Liver (tissue), 2 donors: ENCODE results near the gene GSG1.

Source experiments
- EGR1 ChIP-seq, 2 donors: IDR thresholded peaks; 2 replicates each; pipeline ENCODE4 v1.6.1; 2016 to 2018; ENCODE audit warnings: antibody characterized with exemption in 2 of 2, low read depth in 2 of 2
- FOXA1 ChIP-seq: IDR thresholded peaks from 2 replicates; pipeline ENCODE4 v1.6.1; 2016; ENCODE audit warnings: antibody characterized with exemption
- donor health status: healthy.

DNA sequence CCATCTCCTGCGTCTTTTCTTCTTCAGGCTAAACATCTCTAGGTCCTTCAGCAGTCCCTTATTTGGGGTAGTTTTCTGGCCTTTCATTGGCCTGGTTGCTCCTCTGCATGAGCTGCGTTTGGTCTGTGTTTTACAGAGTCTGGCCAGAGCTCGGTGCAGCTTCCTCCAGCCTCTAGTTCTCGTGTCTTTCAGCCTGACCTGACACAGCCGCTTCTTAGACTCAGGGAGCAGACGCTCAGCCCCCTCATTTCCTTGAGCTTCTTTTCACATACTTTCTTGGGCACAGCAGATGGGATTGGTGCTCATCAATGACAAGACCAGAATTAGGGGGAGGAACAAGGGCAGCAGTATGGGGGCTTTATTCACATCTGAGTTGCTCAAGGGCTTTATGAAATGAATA, 13.6 kb upstream of the GSG1 start:
- TF ChIP-seq EGR1 (IDR thresholded peaks at IDR 0.05; ENCODE audit: low read depth in 2 of 2) (no peak), FOXA1 (no peak)
